Adrenal gland (tissue), 12 donors: ENCODE results near the gene TTN. TPM values are rescaled to one million over a fixed set of nuclear protein-coding genes. Genes with fewer than 3 reads are reported as not detected.

Experiments used
- DNase-seq, 7 donors: peaks; one replicate each; pipeline ENCODE4 v3.0.0-alpha.2; 2019 to 2020
- H3K27ac ChIP-seq, 5 donors: fragments of 200-600 bp; sonication (generic) in 4 of 5; 1 replicate in 3 of 5; 2 replicates in 2 of 5; pipeline versions ENCODE4 v1.5.1 to v1.8.0; 2016 to 2020; ENCODE audit warnings: mild to moderate bottlenecking in 1 of 5
- H3K27me3 ChIP-seq: fragments of 200-600 bp; 2 replicates; pipeline ENCODE4 v1.8.0; 2021
- H3K36me3 ChIP-seq, 2 donors: fragments of 200-600 bp; replicated peaks in 1 of 2; 1 replicate in 1 of 2; 2 replicates in 1 of 2; pipeline versions ENCODE4 v1.5.1 to v1.8.0; 2018 to 2022
- H3K4me1 ChIP-seq, 2 donors: fragments of 200-600 bp; replicated peaks in 1 of 2; 1 replicate in 1 of 2; 2 replicates in 1 of 2; pipeline versions ENCODE4 v1.5.1 to v1.8.0; 2018 to 2021
- H3K4me3 ChIP-seq, 4 donors: fragments of 200-600 bp; sonication (generic) in 3 of 4; one replicate each; pipeline ENCODE4 v1.5.1; 2016 to 2018
- H3K9me3 ChIP-seq, 3 donors: fragments of 200-600 bp; sonication (generic) in 1 of 3; replicated peaks in 1 of 3; 1 replicate in 2 of 3; 2 replicates in 1 of 3; pipeline versions ENCODE4 v1.5.1 to v1.8.0; 2016 to 2021
- POLR2A ChIP-seq, 2 donors: fragments of 450-650 bp; IDR thresholded peaks; one replicate each; pipeline ENCODE4 v1.6.1; 2017; ENCODE audit warnings: antibody characterized with exemption in 2 of 2, mild to moderate bottlenecking in 2 of 2, moderate library complexity in 1 of 2
- WGBS, 4 donors: extraction: QIAGEN DNeasy Blood & Tissue Kit in 2 of 4; methylation state at CpG; one replicate each; pipeline versions ENCODE4 v1.1.5 to v1.1.7; 2013 to 2017; 5-methylcytosine and 5-hydroxymethylcytosine counted together
- intact Hi-C, 2 donors: fragments of 100-400 bp; cut with DNase I; formaldehyde crosslinking; loops; one replicate each; pipeline versions ENCODE4 v1.14.1 to v1.15.0; 2022 to 2023
- polyA plus RNA-seq, 3 donors: library from polyadenylated mRNA; stranded (reverse); fragments of 200-250 nt in 2 of 3; fragments of 350-450 nt in 1 of 3; fragmentation: Illumina TruSeq in 1 of 3; extraction: RNeasy Lipid Tissue Mini Kit (QIAGEN cat#74804) in 1 of 3; gene quantifications; one replicate each; pipeline ENCODE4 v1.2.3, GENCODE V29; 2013 to 2014
- total RNA-seq, 9 donors: library from RNA; depleted of rRNA in 4 of 9; stranded (reverse); fragments of >200 nt in 4 of 9; fragments of 120-200 nt in 1 of 9; fragmentation: NEBNext Ultra II Directional in 1 of 9; extraction: Animal tissue kit (Norgen Biotek cat#: 25700) in 1 of 9; gene quantifications; one replicate each; pipeline versions ENCODE4 v1.1.0 to v1.2.4, GENCODE V29; 2013 to 2023
- TF ChIP-seq, protein P1 (sequence below), 6 experiments: fragments of 450-650 bp in 4 of 6; fragments of 200-600 bp in 2 of 6; sonication (generic) in 1 of 6; IDR thresholded peaks; 1 replicate in 5 of 6; 2 replicates in 1 of 6; pipeline versions ENCODE4 v1.5.1 to v1.8.0; 2016 to 2021; ENCODE audit warnings: antibody characterized with exemption in 6 of 6, mild to moderate bottlenecking in 2 of 6, moderate library complexity in 1 of 6
- donor health status: healthy with polysubstance abuse.
- donor health status: Bipolar disorder and iron deficiency.
- donor health status: DM: yes; HTN: yes; CAD: no.
- donor health status: DM: no; HTN: no; CAD: no.
- donor health status: DM: no; HTN: no; CAD: no.
- donor health status: DM: yes; HTN: yes; CAD: no.

Gene TTN
- total and polyA plus RNA-seq, 12 donors: 0.05 to 45.2 (median 2.7) TPM

DNA sequence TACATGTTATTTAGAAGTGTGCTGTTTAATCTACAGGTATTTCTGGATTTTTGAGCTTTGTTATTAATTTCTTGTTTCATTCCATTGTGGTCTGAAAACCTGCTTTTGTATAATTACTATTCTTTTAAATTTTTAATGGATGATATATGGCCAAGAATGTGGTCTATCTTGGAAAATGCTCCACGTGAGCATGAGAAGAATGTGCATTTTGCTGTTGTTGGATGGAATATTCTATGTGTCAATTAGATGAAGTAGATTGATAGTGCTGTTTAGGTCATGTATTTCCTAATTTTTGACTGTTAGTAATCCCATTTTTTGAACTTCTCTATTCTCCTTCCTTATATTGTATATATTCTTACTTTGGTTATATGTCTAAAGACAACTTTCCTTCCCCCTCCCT lies 19.9 kb upstream of the TTN start:
- Histone ChIP-seq H3K27me3 (no peaks in the 10 kb centered on the region), H3K9me3 (no peaks in the 10 kb centered on the region), H3K4me3 (no peak overlapping the region), H3K4me1 (no peaks in the 10 kb centered on the region), H3K36me3 (no peaks in the 10 kb centered on the region), H3K27ac (no peak overlapping the region)
- 65 to 77% (median 70%) methylated on average over 1 of the region's 1 CpG for WGBS, 4 donors
- DNase-seq: no peak
- intact Hi-C loops: no loop called here
- no peak for TF ChIP-seq POLR2A (IDR thresholded peaks at IDR 0.05)
- TF ChIP-seq, protein P1, sequence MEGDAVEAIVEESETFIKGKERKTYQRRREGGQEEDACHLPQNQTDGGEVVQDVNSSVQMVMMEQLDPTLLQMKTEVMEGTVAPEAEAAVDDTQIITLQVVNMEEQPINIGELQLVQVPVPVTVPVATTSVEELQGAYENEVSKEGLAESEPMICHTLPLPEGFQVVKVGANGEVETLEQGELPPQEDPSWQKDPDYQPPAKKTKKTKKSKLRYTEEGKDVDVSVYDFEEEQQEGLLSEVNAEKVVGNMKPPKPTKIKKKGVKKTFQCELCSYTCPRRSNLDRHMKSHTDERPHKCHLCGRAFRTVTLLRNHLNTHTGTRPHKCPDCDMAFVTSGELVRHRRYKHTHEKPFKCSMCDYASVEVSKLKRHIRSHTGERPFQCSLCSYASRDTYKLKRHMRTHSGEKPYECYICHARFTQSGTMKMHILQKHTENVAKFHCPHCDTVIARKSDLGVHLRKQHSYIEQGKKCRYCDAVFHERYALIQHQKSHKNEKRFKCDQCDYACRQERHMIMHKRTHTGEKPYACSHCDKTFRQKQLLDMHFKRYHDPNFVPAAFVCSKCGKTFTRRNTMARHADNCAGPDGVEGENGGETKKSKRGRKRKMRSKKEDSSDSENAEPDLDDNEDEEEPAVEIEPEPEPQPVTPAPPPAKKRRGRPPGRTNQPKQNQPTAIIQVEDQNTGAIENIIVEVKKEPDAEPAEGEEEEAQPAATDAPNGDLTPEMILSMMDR (IDR thresholded peaks at IDR 0.05): no peak

DNA sequence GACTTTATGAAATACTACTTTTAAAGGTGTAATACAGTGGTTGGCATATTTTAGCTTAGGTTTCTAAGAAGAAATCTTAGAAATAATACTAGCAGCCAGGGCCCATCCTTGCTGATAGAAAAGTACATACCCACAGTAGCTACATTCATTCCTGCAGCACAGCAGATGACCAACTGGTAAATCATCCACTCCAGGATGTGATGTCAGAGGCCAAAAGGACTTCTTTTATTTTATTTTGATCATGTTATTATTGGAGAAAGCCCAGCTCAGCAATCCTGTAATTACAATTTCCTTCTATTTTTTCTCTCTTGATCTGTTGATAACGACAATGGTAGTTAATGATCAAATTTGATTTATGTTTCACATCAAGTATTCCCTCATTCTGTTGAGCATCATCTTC lies 18.0 kb upstream of the TTN start:
- no peak for TF ChIP-seq POLR2A (IDR thresholded peaks at IDR 0.05)
- TF ChIP-seq, protein P1 (IDR thresholded peaks at IDR 0.05): no peak
- no peaks in the 10 kb centered on the region for H3K27me3 ChIP-seq
- H3K4me1 ChIP-seq: no peaks in the 10 kb centered on the region
- H3K9me3 ChIP-seq: no peaks in the 10 kb centered on the region
- H3K36me3 ChIP-seq: no peaks in the 10 kb centered on the region
- no peak overlapping the region for H3K4me3 ChIP-seq
- WGBS, 4 donors: 0 to 84% (median 60%) methylated on average over 1 of the region's 1 CpG
- intact Hi-C loops: no loop called here
- H3K27ac ChIP-seq: no peak overlapping the region
- no peak for DNase-seq

DNA sequence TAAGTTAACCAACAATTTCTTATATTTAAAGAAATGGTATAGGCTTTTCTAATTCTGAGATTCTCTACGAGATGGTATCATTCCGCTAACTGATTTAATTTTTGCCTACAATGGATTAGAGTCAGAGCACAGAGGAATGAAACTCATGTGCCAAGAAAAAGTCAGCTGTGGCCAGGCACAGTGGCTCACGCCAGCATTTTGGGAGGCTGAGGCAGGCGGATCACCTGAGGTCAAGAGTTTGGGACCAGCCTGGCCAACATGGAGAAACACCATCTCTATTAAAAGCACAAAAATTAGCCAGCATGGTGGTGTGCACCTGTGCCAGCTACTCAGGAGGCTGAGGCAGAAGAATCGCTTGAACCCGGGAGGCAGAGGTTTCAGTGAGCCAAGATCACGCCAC lies 17.0 kb upstream of the TTN start:
- 89 to 96% (median 95%) methylated on average over 4 to 7 of the region's 7 CpGs for WGBS, 4 donors
- peaks cover 0 to 6% of the 10 kb centered on the region in 2 donors for H3K4me1 ChIP-seq
- no peaks in the 10 kb centered on the region for H3K9me3 ChIP-seq
- H3K36me3 ChIP-seq: no peaks in the 10 kb centered on the region
- TF ChIP-seq, protein P1 (IDR thresholded peaks at IDR 0.05): no peak
- no peak for TF ChIP-seq POLR2A (IDR thresholded peaks at IDR 0.05)
- intact Hi-C loops: no loop called here
- H3K27ac ChIP-seq: no peak overlapping the region
- no peaks in the 10 kb centered on the region for H3K27me3 ChIP-seq
- H3K4me3 ChIP-seq: no peak overlapping the region
- no peak for DNase-seq

DNA sequence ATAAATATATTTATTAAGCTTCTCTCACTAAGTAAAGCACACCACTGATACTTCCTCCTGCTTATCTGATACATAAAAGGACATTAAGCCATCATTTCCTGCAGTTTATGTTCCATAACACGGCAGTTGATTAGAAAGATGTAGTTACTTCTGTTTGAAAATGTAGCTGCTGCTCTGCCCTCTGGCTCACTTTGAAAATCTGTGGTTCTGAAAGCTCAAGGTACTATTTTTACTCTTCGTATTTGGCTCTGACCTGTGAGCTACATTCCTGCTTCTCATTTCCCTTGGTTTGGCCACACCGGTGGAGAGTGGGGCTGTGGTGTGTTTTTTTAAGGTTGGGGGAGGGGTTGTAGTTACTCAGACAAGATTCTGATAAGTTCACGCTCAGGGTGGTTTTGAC lies 12.8 kb upstream of the TTN start:
- 28 to 44% (median 38%) methylated on average over 4 of the region's 4 CpGs for WGBS, 4 donors
- H3K27ac ChIP-seq: no peak overlapping the region

More for the DNA sequence above, 12.8 kb upstream of the TTN start:
- no peaks in the 10 kb centered on the region for H3K27me3 ChIP-seq
- H3K4me3 ChIP-seq: no peak overlapping the region
- peaks cover 0 to 6% of the 10 kb centered on the region in 2 donors for H3K4me1 ChIP-seq
- no peaks in the 10 kb centered on the region for H3K36me3 ChIP-seq
- no peak for DNase-seq
- no peaks in the 10 kb centered on the region for H3K9me3 ChIP-seq
- no peak for TF ChIP-seq POLR2A (IDR thresholded peaks at IDR 0.05)
- TF ChIP-seq, protein P1 (IDR thresholded peaks at IDR 0.05): no peak
- intact Hi-C loops: no loop called here
